Ishikawa (cell line): ENCODE measurements around the gene SPATA16.

Source experiments
- CEBPB ChIP-seq: IDR thresholded peaks from 2 replicates; pipeline ENCODE4 v1.6.1; 2012
- CREB1 ChIP-seq: IDR thresholded peaks from 2 replicates; pipeline ENCODE4 v1.6.1; 2012; ENCODE audit warnings: low read depth
- EGR1 ChIP-seq: IDR thresholded peaks from 2 replicates; pipeline ENCODE4 v1.6.1; 2012
- EP300 ChIP-seq: IDR thresholded peaks from 2 replicates; pipeline ENCODE4 v1.6.1; 2012; ENCODE audit warnings: borderline replicate concordance
- FOXM1 ChIP-seq: IDR thresholded peaks from 2 replicates; pipeline ENCODE4 v1.6.1; 2012; ENCODE audit warnings: low read depth, borderline replicate concordance
- NFIC ChIP-seq: IDR thresholded peaks from 2 replicates; pipeline ENCODE4 v1.6.1; 2012
- RAD21 ChIP-seq: IDR thresholded peaks from 2 replicates; pipeline ENCODE4 v1.6.1; 2012; ENCODE audit warnings: low read depth
- TAF1 ChIP-seq: IDR thresholded peaks from 2 replicates; pipeline ENCODE4 v1.6.1; 2012; ENCODE audit warnings: low read depth, mild to moderate bottlenecking
- TCF12 ChIP-seq: IDR thresholded peaks from 2 replicates; pipeline ENCODE4 v1.6.1; 2012; ENCODE audit warnings: low read depth
- TEAD4 ChIP-seq: IDR thresholded peaks from 2 replicates; pipeline ENCODE4 v1.6.1; 2012
- YY1 ChIP-seq: IDR thresholded peaks from 2 replicates; pipeline ENCODE4 v1.6.1; 2012; ENCODE audit warnings: low read depth
- ZBTB7A ChIP-seq: IDR thresholded peaks from 2 replicates; pipeline ENCODE4 v1.6.1; 2012; ENCODE audit warnings: low read depth
- TF ChIP-seq, protein P1 (sequence below): IDR thresholded peaks from 2 replicates; pipeline ENCODE4 v1.6.1; 2012; ENCODE audit warnings: low read depth, mild to moderate bottlenecking
- TF ChIP-seq, protein P2 (sequence below): IDR thresholded peaks from 2 replicates; pipeline ENCODE4 v1.6.1; 2012
- TF ChIP-seq, protein P3 (sequence below): IDR thresholded peaks from 2 replicates; pipeline ENCODE4 v1.6.1; 2012

Gene SPATA16

DNA sequence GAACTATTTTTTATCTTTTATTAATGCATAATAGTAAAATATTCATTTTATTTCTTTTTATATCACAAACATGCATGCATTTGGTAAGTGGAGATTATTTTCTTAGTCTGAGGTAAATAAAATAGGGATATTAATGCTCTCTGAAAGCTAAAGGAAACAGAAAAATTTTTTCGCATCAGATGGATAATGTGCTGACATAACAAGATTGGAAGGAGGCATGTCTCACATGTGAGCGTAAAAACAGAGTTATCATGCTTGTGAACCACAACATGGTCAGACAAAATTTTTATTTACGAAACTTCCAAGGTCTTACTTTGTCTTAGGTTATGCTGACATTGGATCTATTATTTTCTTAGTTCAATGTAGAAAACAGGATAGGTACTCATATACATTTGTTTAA, 166.1 kb downstream of the SPATA16 start:
- TF ChIP-seq EGR1: no peak
- TF ChIP-seq TAF1: no peak
- TF ChIP-seq, protein P1, sequence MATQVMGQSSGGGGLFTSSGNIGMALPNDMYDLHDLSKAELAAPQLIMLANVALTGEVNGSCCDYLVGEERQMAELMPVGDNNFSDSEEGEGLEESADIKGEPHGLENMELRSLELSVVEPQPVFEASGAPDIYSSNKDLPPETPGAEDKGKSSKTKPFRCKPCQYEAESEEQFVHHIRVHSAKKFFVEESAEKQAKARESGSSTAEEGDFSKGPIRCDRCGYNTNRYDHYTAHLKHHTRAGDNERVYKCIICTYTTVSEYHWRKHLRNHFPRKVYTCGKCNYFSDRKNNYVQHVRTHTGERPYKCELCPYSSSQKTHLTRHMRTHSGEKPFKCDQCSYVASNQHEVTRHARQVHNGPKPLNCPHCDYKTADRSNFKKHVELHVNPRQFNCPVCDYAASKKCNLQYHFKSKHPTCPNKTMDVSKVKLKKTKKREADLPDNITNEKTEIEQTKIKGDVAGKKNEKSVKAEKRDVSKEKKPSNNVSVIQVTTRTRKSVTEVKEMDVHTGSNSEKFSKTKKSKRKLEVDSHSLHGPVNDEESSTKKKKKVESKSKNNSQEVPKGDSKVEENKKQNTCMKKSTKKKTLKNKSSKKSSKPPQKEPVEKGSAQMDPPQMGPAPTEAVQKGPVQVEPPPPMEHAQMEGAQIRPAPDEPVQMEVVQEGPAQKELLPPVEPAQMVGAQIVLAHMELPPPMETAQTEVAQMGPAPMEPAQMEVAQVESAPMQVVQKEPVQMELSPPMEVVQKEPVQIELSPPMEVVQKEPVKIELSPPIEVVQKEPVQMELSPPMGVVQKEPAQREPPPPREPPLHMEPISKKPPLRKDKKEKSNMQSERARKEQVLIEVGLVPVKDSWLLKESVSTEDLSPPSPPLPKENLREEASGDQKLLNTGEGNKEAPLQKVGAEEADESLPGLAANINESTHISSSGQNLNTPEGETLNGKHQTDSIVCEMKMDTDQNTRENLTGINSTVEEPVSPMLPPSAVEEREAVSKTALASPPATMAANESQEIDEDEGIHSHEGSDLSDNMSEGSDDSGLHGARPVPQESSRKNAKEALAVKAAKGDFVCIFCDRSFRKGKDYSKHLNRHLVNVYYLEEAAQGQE: no peak
- TF ChIP-seq CEBPB: no peak
- TF ChIP-seq CREB1: no peak
- no peak for TF ChIP-seq NFIC
- no peak for TF ChIP-seq YY1
- no peak for TF ChIP-seq EP300
- TF ChIP-seq, protein P2, sequence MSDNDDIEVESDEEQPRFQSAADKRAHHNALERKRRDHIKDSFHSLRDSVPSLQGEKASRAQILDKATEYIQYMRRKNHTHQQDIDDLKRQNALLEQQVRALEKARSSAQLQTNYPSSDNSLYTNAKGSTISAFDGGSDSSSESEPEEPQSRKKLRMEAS: no peak
- TF ChIP-seq TCF12: no peak

DNA sequence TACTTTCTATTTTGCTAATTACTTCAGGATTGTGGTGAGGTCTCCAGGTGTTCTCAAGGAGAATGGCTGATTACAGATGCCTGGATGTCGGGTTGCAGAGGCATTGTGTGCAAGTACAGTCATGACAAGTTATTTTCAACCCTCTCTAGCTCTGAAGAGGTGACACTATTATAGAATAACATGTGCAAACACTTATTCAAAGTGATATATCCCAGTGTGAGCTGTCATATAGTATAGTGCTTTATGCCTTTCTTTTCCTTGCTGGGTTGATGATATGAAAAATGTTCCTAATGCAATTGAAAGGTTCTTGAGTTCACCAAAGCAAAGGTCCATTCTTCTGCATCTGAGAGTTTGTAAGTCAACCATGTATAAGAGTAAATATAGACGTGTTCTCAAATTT, 167.2 kb downstream of the SPATA16 start:
- TF ChIP-seq YY1 (no peak), FOXM1 (no peak), CREB1 (no peak), CEBPB (no peak), TCF12 (no peak), EGR1 (no peak), EP300 (no peak), ZBTB7A (no peak), RAD21 (no peak)
- TF ChIP-seq, protein P2: no peak
- TF ChIP-seq, protein P3, sequence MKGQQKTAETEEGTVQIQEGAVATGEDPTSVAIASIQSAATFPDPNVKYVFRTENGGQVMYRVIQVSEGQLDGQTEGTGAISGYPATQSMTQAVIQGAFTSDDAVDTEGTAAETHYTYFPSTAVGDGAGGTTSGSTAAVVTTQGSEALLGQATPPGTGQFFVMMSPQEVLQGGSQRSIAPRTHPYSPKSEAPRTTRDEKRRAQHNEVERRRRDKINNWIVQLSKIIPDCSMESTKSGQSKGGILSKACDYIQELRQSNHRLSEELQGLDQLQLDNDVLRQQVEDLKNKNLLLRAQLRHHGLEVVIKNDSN: no peak

DNA sequence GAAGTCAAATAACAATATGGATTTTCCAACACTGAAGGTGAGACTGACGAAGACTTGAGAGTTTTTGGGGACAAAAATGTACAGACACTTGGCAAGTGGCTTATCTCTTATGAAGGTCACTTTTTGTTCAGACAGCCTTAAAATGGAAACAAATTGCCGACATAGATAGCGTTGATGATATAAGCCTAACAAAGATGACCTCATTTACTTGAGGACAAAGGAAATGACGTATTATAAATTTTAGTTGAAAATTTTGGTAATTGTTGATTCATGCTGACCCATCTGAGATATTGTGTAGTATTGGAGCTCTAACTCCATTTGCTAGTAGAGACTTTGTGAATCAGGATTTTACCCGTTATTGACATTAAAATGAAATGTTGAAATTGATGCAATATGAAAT, 168.3 kb downstream of the SPATA16 start:
- TF ChIP-seq CREB1 (no peak), RAD21 (no peak), EGR1 (no peak), FOXM1 (no peak), YY1 (no peak), NFIC (no peak), TCF12 (no peak), TEAD4 (no peak), CEBPB (no peak), EP300 (no peak), ZBTB7A (no peak), TAF1 (no peak)
- TF ChIP-seq, protein P3: no peak
- TF ChIP-seq, protein P2: no peak
- TF ChIP-seq, protein P1: no peak

DNA sequence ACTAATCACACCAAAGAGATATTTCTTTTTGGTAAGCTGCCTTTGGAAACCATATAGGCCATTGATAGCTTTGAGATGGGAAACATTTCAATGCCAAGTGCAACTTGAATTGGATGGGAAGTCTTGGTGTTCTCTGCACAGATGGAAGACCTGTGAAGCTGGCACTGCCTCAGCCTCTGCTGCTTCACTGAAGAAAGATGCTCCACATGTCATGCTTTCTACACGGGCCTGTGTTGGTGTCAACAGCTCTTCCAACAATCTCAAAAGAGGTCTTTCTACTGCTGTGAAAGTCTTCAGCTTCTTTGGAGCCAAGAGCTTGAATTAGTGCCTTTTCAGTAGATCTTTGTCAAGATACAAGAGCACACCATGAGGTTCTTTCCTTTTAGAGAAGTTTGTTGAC, 169.0 kb downstream of the SPATA16 start:
- TF ChIP-seq, protein P3: no peak
- TF ChIP-seq NFIC: no peak
- TF ChIP-seq YY1: no peak
- TF ChIP-seq TCF12: no peak
- no peak for TF ChIP-seq CREB1
- TF ChIP-seq, protein P2: no peak
- TF ChIP-seq TEAD4: no peak
- TF ChIP-seq, protein P1: no peak
- TF ChIP-seq ZBTB7A: no peak
- TF ChIP-seq CEBPB: no peak
- no peak for TF ChIP-seq RAD21
- TF ChIP-seq EGR1: no peak
- no peak for TF ChIP-seq TAF1
- TF ChIP-seq FOXM1: no peak
- no peak for TF ChIP-seq EP300
